H1 (cell line): ENCODE measurements around the gene SLX1A. TPM values are rescaled to one million over a fixed set of nuclear protein-coding genes. Genes with fewer than 3 reads are reported as not detected.
A peak's percentile ranks its signal among the peaks of the same experiment; 100 is the strongest.
"Not testable (repeated sequence)": the region's sequence is repeated elsewhere in the genome, so short reads cannot be mapped to it uniquely, and the experiment has no call there.

Experiments
- CTCF ChIA-PET: fragments of 300-600 bp; sonication (Branson Sonifier 250); formaldehyde crosslinking; loops from one replicate; lab custom pipeline; 2021; ENCODE audit not compliant: partially characterized antibody; lab: Charles Lee
- POLR2A ChIA-PET: fragments of 300-600 bp; sonication (Branson Sonifier 250); formaldehyde crosslinking; loops from one replicate; lab custom pipeline; 2021; ENCODE audit warnings: inconsistent platforms; ENCODE audit not compliant: partially characterized antibody; lab: Charles Lee
- DNase-seq, 2 experiments: peaks; one replicate each; pipeline versions ENCODE4 v3.0.0 to v3.0.0-alpha.2; 2010 to 2022; ENCODE audit warnings: low spot score in 2 of 2, low read depth in 1 of 2, mixed read lengths in 1 of 2
- FAIRE-seq: peaks from 2 replicates; lab custom pipeline; 2011; peaks lifted over from hg19 to GRCh38; lab: Jason Lieb, UNC
- H2AFZ ChIP-seq: 2 replicates; pipeline ENCODE4 v1.8.1; 2012; ENCODE audit warnings: low read length, inconsistent platforms
- H2AK5ac ChIP-seq: 2 replicates; pipeline ENCODE4 v1.6.1; 2013; ENCODE audit warnings: low read depth, low read length
- H2BK120ac ChIP-seq: replicated peaks from 2 replicates; pipeline ENCODE3; 2013; ENCODE audit warnings: low read depth, low read length, inconsistent platforms
- H2BK12ac ChIP-seq: 2 replicates; pipeline ENCODE4 v1.6.1; 2013; ENCODE audit warnings: low read depth, low read length
- H2BK15ac ChIP-seq: 2 replicates; pipeline ENCODE4 v1.6.1; 2013; ENCODE audit warnings: low read length
- H2BK20ac ChIP-seq: 2 replicates; pipeline ENCODE4 v1.6.1; 2013; ENCODE audit warnings: low read length
- H2BK5ac ChIP-seq: 2 replicates; pipeline ENCODE4 v1.6.1; 2013; ENCODE audit warnings: low read depth, low read length
- H3K14ac ChIP-seq: 2 replicates; pipeline ENCODE4 v1.6.1; 2013; ENCODE audit warnings: inconsistent platforms; ENCODE audit not compliant: insufficient read length
- H3K18ac ChIP-seq: 2 replicates; pipeline ENCODE4 v1.6.1; 2013; ENCODE audit warnings: low read length; ENCODE audit errors: extremely low read depth
- H3K23ac ChIP-seq: 2 replicates; pipeline ENCODE4 v1.6.1; 2013; ENCODE audit warnings: inconsistent platforms; ENCODE audit not compliant: insufficient read length
- H3K23me2 ChIP-seq: 2 replicates; pipeline ENCODE4 v1.6.1; 2013; ENCODE audit warnings: low read depth, low read length
- H3K27ac ChIP-seq: 2 replicates; pipeline ENCODE4 v1.6.1; 2011; ENCODE audit warnings: low read depth, low read length, inconsistent platforms
- H3K27me3 ChIP-seq, 4 experiments: replicated peaks in 1 of 4; 1 replicate in 1 of 4; 2 replicates in 3 of 4; pipeline versions ENCODE4 v1.6.1 to v1.8.1; 2011 to 2013; ENCODE audit warnings: low read length in 3 of 4, mild to moderate bottlenecking in 3 of 4, inconsistent platforms in 2 of 4, mixed read lengths in 2 of 4, moderate library complexity in 1 of 4; ENCODE audit not compliant: control insufficient read depth in 3 of 4, insufficient read depth in 3 of 4; ENCODE audit errors: extremely low read depth in 1 of 4
- H3K36me3 ChIP-seq, 4 experiments: 2 replicates each; pipeline versions ENCODE4 v1.6.1 to v1.8.1; 2011 to 2013; ENCODE audit warnings: mild to moderate bottlenecking in 4 of 4, low read length in 3 of 4, moderate library complexity in 2 of 4, control low read depth in 1 of 4, inconsistent platforms in 1 of 4; ENCODE audit not compliant: insufficient read depth in 4 of 4, control insufficient read depth in 2 of 4
- H3K4ac ChIP-seq: replicated peaks from 2 replicates; pipeline ENCODE3; 2013; ENCODE audit warnings: low read length, low read depth, mixed read lengths, inconsistent platforms; ENCODE audit not compliant: insufficient read length
- H3K4me1 ChIP-seq, 4 experiments: replicated peaks in 1 of 4; 1 replicate in 1 of 4; 2 replicates in 3 of 4; pipeline versions ENCODE4 v1.6.1 to v1.8.1; 2011 to 2013; ENCODE audit warnings: low read length in 3 of 4, inconsistent platforms in 2 of 4, mixed read lengths in 1 of 4; ENCODE audit not compliant: insufficient read depth in 4 of 4, control insufficient read depth in 3 of 4
- H3K4me2 ChIP-seq, 2 experiments: 2 replicates each; pipeline versions ENCODE4 v1.6.1 to v1.8.1; 2011 to 2013; ENCODE audit warnings: low read depth in 2 of 2, low read length in 2 of 2, control low read depth in 1 of 2, inconsistent platforms in 1 of 2, mild to moderate bottlenecking in 1 of 2; ENCODE audit not compliant: insufficient read depth in 1 of 2
- H3K4me3 ChIP-seq, 4 experiments: fragments of 200-600, 300-600 bp in 1 of 4; sonication (generic), shearing (Covaris generic), sonication (Bioruptor Twin) in 1 of 4; 2 replicates each; pipeline versions ENCODE4 v1.5.1 to v1.8.1; 2011 to 2016; ENCODE audit warnings: low read length in 4 of 4, low read depth in 3 of 4, control low read depth in 2 of 4, inconsistent platforms in 2 of 4, mild to moderate bottlenecking in 2 of 4, mixed read lengths in 1 of 4, moderate library complexity in 1 of 4; ENCODE audit not compliant: insufficient read depth in 2 of 4; ENCODE audit errors: extremely low read depth in 1 of 4
- H3K56ac ChIP-seq: replicated peaks from 2 replicates; pipeline ENCODE3; 2013; ENCODE audit warnings: low read depth, mild to moderate bottlenecking, mixed read lengths, low read length, inconsistent platforms; ENCODE audit not compliant: insufficient read length
- H3K79me1 ChIP-seq: 2 replicates; pipeline ENCODE4 v1.6.1; 2013; ENCODE audit warnings: low read depth, low read length, control low read depth
- H3K79me2 ChIP-seq, 2 experiments: 2 replicates each; pipeline versions ENCODE4 v1.6.1 to v1.8.1; 2012 to 2013; ENCODE audit warnings: low read length in 2 of 2, mild to moderate bottlenecking in 2 of 2, inconsistent platforms in 1 of 2; ENCODE audit not compliant: insufficient read depth in 2 of 2, control insufficient read depth in 1 of 2
- H3K9ac ChIP-seq, 4 experiments: replicated peaks in 1 of 4; 1 replicate in 1 of 4; 2 replicates in 3 of 4; pipeline versions ENCODE4 v1.6.1 to v1.8.1; 2011 to 2013; ENCODE audit warnings: low read depth in 3 of 4, low read length in 3 of 4, control low read depth in 2 of 4, mild to moderate bottlenecking in 2 of 4, moderate library complexity in 2 of 4, inconsistent platforms in 1 of 4; ENCODE audit errors: extremely low read depth in 1 of 4
- H3K9me3 ChIP-seq, 2 experiments: 2 replicates each; pipeline versions ENCODE4 v1.6.1 to v1.8.1; 2012 to 2013; ENCODE audit warnings: mild to moderate bottlenecking in 2 of 2, moderate library complexity in 2 of 2, control low read depth in 1 of 2, inconsistent platforms in 1 of 2, low read depth in 1 of 2, low read length in 1 of 2, mixed read lengths in 1 of 2; ENCODE audit not compliant: insufficient read depth in 2 of 2
- H4K20me1 ChIP-seq, 2 experiments: replicated peaks in 1 of 2; 2 replicates each; pipeline versions ENCODE3 to v1.8.1; 2011 to 2013; ENCODE audit warnings: inconsistent platforms in 2 of 2, low read length in 2 of 2, mild to moderate bottlenecking in 1 of 2; ENCODE audit not compliant: insufficient read depth in 2 of 2, control insufficient read depth in 1 of 2
- H4K5ac ChIP-seq: 2 replicates; pipeline ENCODE4 v1.6.1; 2013; ENCODE audit warnings: low read length, low read depth, mixed read lengths, inconsistent platforms; ENCODE audit not compliant: insufficient read length
- H4K8ac ChIP-seq: 2 replicates; pipeline ENCODE4 v1.8.0; 2013; ENCODE audit warnings: mild to moderate bottlenecking, moderate library complexity, low read length, inconsistent platforms; ENCODE audit not compliant: insufficient read depth; ENCODE audit errors: extremely low read depth
- H4K91ac ChIP-seq: replicated peaks from 2 replicates; pipeline ENCODE3; 2013; ENCODE audit warnings: low read length, mixed read lengths, inconsistent platforms; ENCODE audit not compliant: insufficient read length
- WGBS, 2 experiments: shearing (Covaris generic) in 1 of 2; methylation state at CpG; one replicate each; pipeline versions ENCODE4 v1.1.6 to v1.1.7; 2013 to 2015; ENCODE audit warnings: low lambda C conversion rate in 2 of 2, mixed read lengths in 2 of 2, inconsistent platforms in 1 of 2, low coverage in 1 of 2, missing lambda C conversion rate in 1 of 2; ENCODE audit not compliant: insufficient replicate concordance in 2 of 2, insufficient coverage in 1 of 2, insufficient read length in 1 of 2; ENCODE audit errors: extremely low coverage in 1 of 2, missing lambda C conversion rate in 1 of 2; 5-methylcytosine and 5-hydroxymethylcytosine counted together
- polyA plus RNA-seq, 7 experiments: library from polyadenylated mRNA; depleted of rRNA in 3 of 7; stranded (reverse) in 5 of 7; unstranded in 2 of 7; fragments of >200 nt in 5 of 7; fragments of 200-250 nt in 2 of 7; gene quantifications; 1 replicate in 5 of 7; 2 replicates in 1 of 7; 4 replicates in 1 of 7; pipeline versions ENCODE4 v1.2.1 to v1.2.3, GENCODE V29; 2011 to 2013; ENCODE audit warnings: missing spikeins in 2 of 7, mixed read lengths in 2 of 7
- total RNA-seq: library from RNA; stranded (reverse); fragmentation: NEBNext Ultra II Directional; extraction: Animal tissue kit (Norgen Biotek cat#: 25700); gene quantifications from 2 replicates; pipeline ENCODE4 v1.2.1, GENCODE V29; 2021

The SLX1A gene
- total and polyA plus RNA-seq, 2 of the 8 experiments (the other 6 are each of a cell fraction or from before 2014, with no cell fraction given) = 4.7 to 36.9 TPM

GRCh38 chr16:30205541-30206236 is 12.0 kb downstream of the SLX1A start:
- peak overlapping the region; percentile 41 to 69; a peak in 3 of 4 replicates for H3K4me2 ChIP-seq
- 1% methylated on average over 12 of the region's 52 CpGs; no CpG with 5 or more reads in 1 of the 2 experiments for WGBS, 2 experiments
- H3K18ac ChIP-seq, H3K23ac ChIP-seq, H4K91ac ChIP-seq, FAIRE-seq, POLR2A ChIA-PET, H3K36me3 ChIP-seq, H3K23me2 ChIP-seq, CTCF ChIA-PET, H3K56ac ChIP-seq, H3K9ac ChIP-seq, H2AK5ac ChIP-seq, H3K79me2 ChIP-seq, H2BK120ac ChIP-seq, H4K20me1 ChIP-seq, H2BK15ac ChIP-seq, H4K5ac ChIP-seq, H3K79me1 ChIP-seq, H3K27ac ChIP-seq, H2AFZ ChIP-seq, H3K27me3 ChIP-seq, H3K4me1 ChIP-seq, H2BK12ac ChIP-seq, H3K14ac ChIP-seq, H2BK20ac ChIP-seq, H3K4ac ChIP-seq, H3K9me3 ChIP-seq, H2BK5ac ChIP-seq, H4K8ac ChIP-seq: not testable (repeated sequence)
- DNase-seq = peak in 1 of 2 experiments; percentile 80
- H3K4me3 ChIP-seq = peak overlapping the region; percentile 11 to 52 (median 24); a peak in 4 of 8 replicates

- H3K4ac ChIP-seq, H2BK20ac ChIP-seq, H2BK15ac ChIP-seq, POLR2A ChIA-PET, H3K36me3 ChIP-seq, H2BK5ac ChIP-seq, H2AK5ac ChIP-seq, H2AFZ ChIP-seq, FAIRE-seq, H4K5ac ChIP-seq, H3K27me3 ChIP-seq, H4K91ac ChIP-seq, H3K4me1 ChIP-seq, CTCF ChIA-PET, H2BK12ac ChIP-seq, H4K8ac ChIP-seq, H3K4me2 ChIP-seq, H2BK120ac ChIP-seq, H3K23ac ChIP-seq, H3K9me3 ChIP-seq, H3K79me2 ChIP-seq, H3K27ac ChIP-seq, DNase-seq, H3K9ac ChIP-seq, H4K20me1 ChIP-seq, H3K18ac ChIP-seq, H3K14ac ChIP-seq, H3K56ac ChIP-seq, H3K23me2 ChIP-seq, H3K79me1 ChIP-seq: not testable (repeated sequence)
- no CpG with 5 or more reads among the region's 33 CpGs for WGBS, 2 experiments
- H3K4me3 ChIP-seq = peak overlapping the region in 3 of 4 experiments; percentile 21 to 52 (median 26); a peak in 3 of 8 replicates
These were observed 12.6 kb downstream of the SLX1A start for GRCh38 chr16:30206252-30206651.
